HG03280 (cell line): ENCODE results near the gene VPS39.

Experiments used
- ATAC-seq: cut with Tn5 transposase; IDR thresholded peaks from one replicate; pipeline ENCODE4 v1.9.1; 2021; ENCODE audit warnings: mild to moderate bottlenecking, moderate library complexity; ENCODE audit not compliant: unreplicated experiment

VPS39 gene

DNA sequence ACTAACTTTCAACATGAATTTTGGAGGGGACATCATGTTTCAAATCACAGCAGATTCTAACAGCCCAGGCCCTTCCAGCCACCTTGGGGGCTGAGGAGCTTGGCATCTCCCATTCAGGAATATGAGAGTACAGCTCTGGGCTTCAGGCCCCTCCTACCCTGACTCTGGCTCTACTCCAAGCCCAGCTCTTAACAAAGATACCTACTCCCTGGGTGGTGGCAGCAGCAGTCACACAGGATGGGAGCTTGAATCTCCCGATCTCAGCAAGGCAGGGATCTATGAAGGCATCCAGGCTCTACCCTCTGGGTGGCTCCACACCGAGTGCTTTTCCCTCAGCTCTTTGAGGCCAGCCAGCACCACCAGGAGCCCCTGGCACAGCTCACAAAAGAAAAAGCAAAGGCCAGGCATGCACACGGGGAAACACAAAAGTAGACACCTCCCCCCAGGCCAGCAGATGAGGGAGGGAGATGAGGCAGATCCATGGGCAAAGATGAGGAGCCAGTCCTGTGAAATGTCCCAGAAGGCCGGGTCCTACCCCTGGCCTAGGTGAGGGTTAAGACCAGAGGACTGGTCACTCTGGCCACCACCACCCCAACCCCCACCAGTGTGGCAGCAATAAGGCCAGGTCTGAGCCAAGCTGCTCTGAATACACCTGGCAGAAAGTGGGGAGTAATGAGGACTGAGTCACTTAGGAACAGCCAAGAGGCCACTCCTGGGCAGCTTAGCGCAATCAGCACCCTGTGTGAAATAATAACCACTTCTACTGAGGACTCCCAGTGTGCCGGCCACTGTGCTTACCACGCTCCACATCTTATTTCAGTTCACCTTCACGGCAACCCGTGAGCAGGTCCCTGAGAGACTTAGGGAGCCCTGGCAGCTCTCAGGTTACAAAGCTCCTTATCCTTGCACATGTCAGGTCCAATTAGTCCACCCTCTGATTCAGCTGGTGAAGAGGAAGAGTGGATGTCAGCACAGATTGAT lies 76.0 kb downstream of the VPS39 start:
- ATAC-seq: no peak

- ATAC-seq: no peak
Measured at GRCh38 chr15:42131006-42131405, 77.1 kb downstream of the VPS39 start.

- ATAC-seq: no peak
Measured at GRCh38 chr15:42130246-42130986, 77.7 kb downstream of the VPS39 start.

DNA sequence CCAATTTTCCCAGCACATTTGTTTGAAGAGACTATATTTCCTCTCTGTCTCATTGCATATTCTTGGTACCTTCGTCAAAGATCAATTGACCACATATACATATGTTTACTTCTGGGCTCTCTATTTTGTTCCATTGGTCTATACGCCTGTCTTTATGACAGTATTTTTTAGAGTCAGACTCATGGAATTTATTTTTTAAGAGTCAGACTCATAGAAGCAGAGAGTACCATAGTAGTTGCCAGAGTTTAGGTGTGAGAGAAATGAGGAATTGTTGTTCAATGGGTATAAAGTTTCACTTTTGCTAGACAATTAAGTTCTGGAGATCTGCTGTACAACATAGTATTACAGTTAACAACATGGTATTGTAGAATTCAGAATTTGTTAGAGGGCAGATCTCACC lies 78.7 kb downstream of the VPS39 start:
- ATAC-seq: no peak

DNA sequence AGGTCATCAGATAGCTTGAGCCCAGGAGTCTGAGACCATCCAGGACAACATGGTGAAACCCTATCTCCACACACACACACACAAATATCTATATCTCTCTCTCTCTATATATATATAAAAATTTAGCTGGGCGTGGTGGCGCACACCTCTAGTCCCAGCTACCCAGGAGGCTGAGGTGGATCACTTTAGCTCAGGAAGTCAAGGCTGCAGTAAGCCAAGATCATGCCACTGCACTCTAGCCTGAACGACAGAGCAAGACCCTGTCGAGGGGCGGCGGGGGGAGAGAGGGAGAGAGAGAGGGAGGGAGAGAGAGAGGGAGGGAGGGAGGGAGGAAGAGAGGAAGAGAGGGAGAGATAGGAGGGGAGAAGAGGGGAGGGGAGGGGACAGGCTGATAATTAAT lies 79.6 kb downstream of the VPS39 start:
- ATAC-seq: no peak

- no peak for ATAC-seq
Measured at GRCh38 chr15:42123546-42123945, 84.6 kb downstream of the VPS39 start.

GRCh38 chr15:42121682-42122081 lies 86.4 kb downstream of the VPS39 start:
- no peak for ATAC-seq

DNA sequence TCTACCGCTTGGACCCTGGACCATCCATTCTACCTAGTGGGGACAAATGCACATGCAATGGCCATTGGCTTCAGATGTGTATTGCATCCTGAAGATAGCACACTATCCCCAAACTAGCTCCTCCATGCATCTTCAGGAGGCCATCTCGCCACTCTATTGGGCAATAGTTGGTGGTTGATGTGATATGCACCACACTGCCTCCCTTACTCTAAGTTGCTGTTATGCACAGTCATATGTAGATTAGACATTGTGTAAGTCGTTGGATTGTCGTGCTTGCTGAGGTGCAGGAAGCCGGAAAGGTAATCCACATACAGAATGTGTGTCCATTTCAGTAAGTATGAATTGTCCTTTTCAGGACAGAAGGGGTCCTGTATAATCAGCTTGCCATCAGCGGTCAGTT lies 87.1 kb downstream of the VPS39 start:
- ATAC-seq: no peak

- no peak for ATAC-seq
Measured at GRCh38 chr15:42120285-42120684, 87.8 kb downstream of the VPS39 start.

DNA sequence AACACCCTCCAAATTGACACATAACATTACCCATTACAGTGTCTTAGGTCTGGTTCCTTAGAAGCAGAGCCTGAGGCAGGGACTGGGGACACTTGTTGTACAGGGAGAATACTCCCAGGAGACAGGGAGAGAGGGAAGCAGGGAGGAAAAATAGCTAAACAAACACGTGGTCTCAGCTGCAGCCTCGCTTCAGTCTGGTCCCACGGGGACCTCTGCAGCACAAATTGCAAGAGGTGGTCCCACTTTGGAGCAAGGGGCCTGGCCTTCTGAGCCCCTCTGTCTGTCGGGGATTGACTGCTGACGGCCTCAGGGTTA lies 88.7 kb downstream of the VPS39 start:
- ATAC-seq: no peak

DNA sequence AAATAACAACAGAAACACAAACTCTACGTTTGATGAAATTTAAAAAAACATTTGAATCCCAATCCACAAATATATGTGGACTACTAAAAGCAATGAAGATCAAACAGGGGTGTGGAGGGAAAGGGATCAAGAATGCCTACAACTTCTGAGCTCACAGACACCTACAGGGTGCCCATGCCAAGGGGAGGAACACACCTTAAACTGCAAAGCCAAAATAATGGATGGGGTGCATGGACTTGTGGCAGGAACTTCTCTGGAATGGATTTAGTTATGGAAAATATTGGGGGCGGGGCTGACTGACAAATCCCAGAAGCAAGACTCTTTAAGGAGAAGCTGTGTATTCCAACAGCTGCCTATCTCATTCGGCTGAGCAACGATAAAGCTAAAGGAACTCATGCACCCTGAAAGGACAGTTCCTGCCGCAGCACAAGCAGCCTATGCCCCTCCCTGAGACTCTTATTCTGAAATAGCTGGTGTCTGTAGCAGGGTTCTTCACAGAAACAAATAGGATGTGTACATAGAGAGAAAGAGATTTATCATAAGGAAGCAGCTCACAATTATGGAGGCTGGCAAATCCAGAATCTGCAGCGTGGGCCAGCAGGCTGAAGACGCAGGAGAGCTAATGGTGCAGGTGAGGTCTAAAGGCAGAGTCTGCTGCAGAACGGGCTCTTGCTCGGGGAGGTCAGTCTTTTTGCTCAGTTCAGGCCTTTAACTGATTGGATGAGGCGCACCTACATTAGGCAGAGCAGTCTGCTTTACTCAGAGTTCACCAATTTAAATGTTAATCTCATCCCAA lies 89.3 kb downstream of the VPS39 start:
- ATAC-seq: no peak

GRCh38 chr15:42111924-42112323 lies 96.2 kb downstream of the VPS39 start:
- ATAC-seq: no peak

DNA sequence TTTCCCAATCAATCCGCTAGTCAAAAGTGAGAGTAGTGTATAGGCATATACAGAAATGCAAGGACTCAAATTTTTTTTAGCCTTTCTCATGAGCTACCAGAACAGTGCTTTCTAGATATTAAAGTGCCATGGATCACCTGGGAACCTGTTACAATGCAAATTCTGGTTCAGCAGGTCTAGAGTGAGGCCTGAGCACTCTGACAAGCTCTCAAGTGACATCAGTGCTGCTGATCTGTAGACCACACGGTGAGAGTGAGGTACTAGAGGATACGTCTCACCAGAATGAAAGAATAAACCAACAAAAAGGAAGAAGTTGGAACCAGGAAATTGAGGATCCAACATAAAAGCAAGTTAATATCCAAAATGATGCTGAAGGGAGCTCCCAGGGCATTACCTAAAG lies 97.7 kb downstream of the VPS39 start:
- no peak for ATAC-seq

DNA sequence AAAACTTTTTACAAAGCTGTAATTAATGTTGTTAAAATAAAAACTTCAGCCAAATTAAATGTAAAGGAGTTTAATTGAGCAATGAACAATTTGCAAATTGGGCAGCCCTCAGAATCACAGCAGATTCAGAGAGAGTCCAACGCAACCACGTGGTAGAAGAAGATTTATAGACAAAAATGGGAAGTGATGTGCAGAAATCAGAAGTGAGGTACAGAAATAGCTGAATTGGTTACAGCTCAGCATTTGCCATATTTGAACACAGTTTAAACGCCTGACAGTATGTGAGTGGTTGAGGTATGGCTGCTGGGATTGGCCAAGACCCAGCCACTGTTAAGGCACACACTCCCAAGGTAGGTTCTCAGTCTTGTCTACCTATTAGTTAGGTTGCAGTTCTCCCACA lies 99.3 kb downstream of the VPS39 start:
- ATAC-seq: no peak
